ENCODE data around the gene AVEN. TPM values are rescaled to one million over a fixed set of nuclear protein-coding genes. Genes with fewer than 3 reads are reported as not detected.

The AVEN gene
- total and polyA plus RNA-seq, 2 of the 8 experiments (the other 6 are each of a cell fraction or from before 2014, with no cell fraction given): 5.5 to 17.0 TPM

DNA sequence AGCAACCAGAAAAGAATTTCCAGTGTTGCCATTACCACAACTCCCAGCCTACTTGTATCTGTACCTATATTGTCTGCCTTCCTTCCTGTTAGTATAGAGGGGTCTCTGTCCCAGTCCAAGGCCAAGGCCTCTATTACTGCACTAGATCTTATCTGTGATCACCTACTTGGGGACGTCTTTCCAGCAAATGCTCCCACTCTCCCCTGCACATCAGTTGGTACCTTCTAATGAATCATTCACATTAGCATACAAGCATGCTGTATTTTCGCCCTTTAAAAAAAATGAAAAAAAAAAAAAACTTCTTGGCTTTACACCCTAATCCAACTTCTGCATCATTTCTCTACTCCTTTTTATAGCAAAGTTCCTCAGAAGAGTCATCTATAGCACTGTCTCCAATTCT is 4.8 kb upstream of the AVEN start:
- H2BK20ac ChIP-seq (ENCODE audit: low read length): no peak overlapping the region
- POLR2A ChIA-PET (ENCODE audit: partially characterized antibody): interaction anchor here (1.1 kb wide), 1 partner anchor 9 kb away, joined by 3 read pairs; no protein-coding TSS in a partner anchor
- no peak overlapping the region for H3K18ac ChIP-seq (ENCODE audit: extremely low read depth, low read length)
- no peaks in the 10 kb centered on the region for H3K9me3 ChIP-seq (ENCODE audit: insufficient read depth in 2 of 2, low read depth in 1 of 2, low read length in 1 of 2)
- no peak overlapping the region for H2AFZ ChIP-seq (ENCODE audit: low read length)
- no peak overlapping the region for H3K14ac ChIP-seq (ENCODE audit: insufficient read length)
- WGBS, 2 experiments (ENCODE audit: extremely low coverage in 1 of 2, insufficient coverage in 1 of 2, insufficient read length in 1 of 2, insufficient replicate concordance in 2 of 2, low coverage in 1 of 2, low lambda C conversion rate in 2 of 2, missing lambda C conversion rate in 1 of 2): 84% methylated on average over 2 of the region's 2 CpGs; no CpG with 5 or more reads in 1 of the 2 experiments
- H3K36me3 ChIP-seq (ENCODE audit: control insufficient read depth in 2 of 4, insufficient read depth in 4 of 4, low read length in 3 of 4): no peaks in the 10 kb centered on the region
- H2BK15ac ChIP-seq (ENCODE audit: low read length): no peak overlapping the region
- H3K79me2 ChIP-seq (ENCODE audit: control insufficient read depth in 1 of 2, insufficient read depth in 2 of 2, low read length in 2 of 2): no peaks in the 10 kb centered on the region
- no peak for FAIRE-seq
- H3K4ac ChIP-seq (replicated peaks; ENCODE audit: insufficient read length, low read depth, low read length): no peak overlapping the region
- no peak overlapping the region for H4K5ac ChIP-seq (ENCODE audit: insufficient read length, low read depth, low read length)
- H3K4me3 ChIP-seq (ENCODE audit: extremely low read depth in 1 of 4, insufficient read depth in 2 of 4, low read depth in 3 of 4, low read length in 4 of 4): no peak overlapping the region
- H2BK5ac ChIP-seq (ENCODE audit: low read depth, low read length): no peak overlapping the region
- no peak overlapping the region for H3K27ac ChIP-seq (ENCODE audit: low read depth, low read length)
- H3K4me2 ChIP-seq (ENCODE audit: insufficient read depth in 1 of 2, low read depth in 2 of 2, low read length in 2 of 2): no peak overlapping the region
- peaks cover 11 to 18% (median 14%) of the 10 kb centered on the region in 4 experiments for H3K27me3 ChIP-seq (replicated peaks in 1 of 4; ENCODE audit: control insufficient read depth in 3 of 4, extremely low read depth in 1 of 4, insufficient read depth in 3 of 4, low read length in 3 of 4)
- H3K4me1 ChIP-seq (replicated peaks in 1 of 4; ENCODE audit: control insufficient read depth in 3 of 4, insufficient read depth in 4 of 4, low read length in 3 of 4): peaks cover 0 to 6% (median 4%) of the 10 kb centered on the region in 4 experiments; a peak in 4 of 7 replicates
- no peak overlapping the region for H3K23ac ChIP-seq (ENCODE audit: insufficient read length)
- H2AK5ac ChIP-seq (ENCODE audit: low read depth, low read length): no peak overlapping the region
- H3K56ac ChIP-seq (replicated peaks; ENCODE audit: insufficient read length, low read depth, low read length): no peak overlapping the region
- H3K79me1 ChIP-seq (ENCODE audit: low read depth, low read length): no peaks in the 10 kb centered on the region
- no peak overlapping the region for H4K8ac ChIP-seq (ENCODE audit: extremely low read depth, insufficient read depth, low read length)
- no peak overlapping the region for H3K9ac ChIP-seq (replicated peaks in 1 of 4; ENCODE audit: extremely low read depth in 1 of 4, low read depth in 3 of 4, low read length in 3 of 4)
- no peak overlapping the region for H2BK120ac ChIP-seq (replicated peaks; ENCODE audit: low read depth, low read length)
- no peak overlapping the region for H4K91ac ChIP-seq (replicated peaks; ENCODE audit: insufficient read length, low read length)
- CTCF ChIA-PET (ENCODE audit: partially characterized antibody): no interaction called here
- H2BK12ac ChIP-seq (ENCODE audit: low read depth, low read length): no peak overlapping the region
- DNase-seq (ENCODE audit: low read depth in 1 of 2, low spot score in 2 of 2): no peak
- no peaks in the 10 kb centered on the region for H4K20me1 ChIP-seq (replicated peaks in 1 of 2; ENCODE audit: control insufficient read depth in 1 of 2, insufficient read depth in 2 of 2, low read length in 2 of 2)
- no peaks in the 10 kb centered on the region; the same call in 1 of the 2 replicates for H3K23me2 ChIP-seq (ENCODE audit: low read depth, low read length)
- TF ChIP-seq CEBPB (IDR thresholded peaks at IDR 0.05; ENCODE audit: low read depth, low read length) (no peak), POLR2AphosphoS5 (IDR thresholded peaks at IDR 0.05; ENCODE audit: low read depth, low read length) (no peak), BRCA1 (IDR thresholded peaks at IDR 0.05; ENCODE audit: low read depth, low read length) (no peak), CHD1 (IDR thresholded peaks at IDR 0.05; ENCODE audit: low read depth, low read length) (no peak), SIX5 (IDR thresholded peaks at IDR 0.05; ENCODE audit: low read depth, low read length) (no peak), EP300 (IDR thresholded peaks at IDR 0.05; ENCODE audit: borderline replicate concordance in 1 of 2, low read depth in 2 of 2, low read length in 2 of 2) (no peak), RXRA (IDR thresholded peaks at IDR 0.05; ENCODE audit: insufficient read depth, low read depth, low read length) (no peak), JUN (IDR thresholded peaks at IDR 0.05; ENCODE audit: low read depth, low read length) (no peak), BACH1 (IDR thresholded peaks at IDR 0.05; ENCODE audit: low read length) (no peak), PHF8 (conservative IDR thresholded peaks at IDR 0.05; ENCODE audit: low read depth, low read length) (no peak), EZH2 (IDR thresholded peaks at IDR 0.05; ENCODE audit: low read depth, low read length, severe bottlenecking) (no peak)

Data from H1 (cell line).